H1 (cell line): ENCODE measurements around the gene SCP2. TPM values are rescaled to one million over a fixed set of nuclear protein-coding genes. Genes with fewer than 3 reads are reported as not detected.

ENCODE experiments used
- CTCF ChIA-PET: fragments of 300-600 bp; sonication (Branson Sonifier 250); formaldehyde crosslinking; loops from one replicate; lab custom pipeline; 2021; ENCODE audit not compliant: partially characterized antibody; lab: Charles Lee
- POLR2A ChIA-PET: fragments of 300-600 bp; sonication (Branson Sonifier 250); formaldehyde crosslinking; loops from one replicate; lab custom pipeline; 2021; ENCODE audit warnings: inconsistent platforms; ENCODE audit not compliant: partially characterized antibody; lab: Charles Lee
- DNase-seq, 2 experiments: peaks; one replicate each; pipeline versions ENCODE4 v3.0.0 to v3.0.0-alpha.2; 2010 to 2022; ENCODE audit warnings: low spot score in 2 of 2, low read depth in 1 of 2, mixed read lengths in 1 of 2
- FAIRE-seq: peaks from 2 replicates; lab custom pipeline; 2011; peaks lifted over from hg19 to GRCh38; lab: Jason Lieb, UNC
- H2AFZ ChIP-seq: 2 replicates; pipeline ENCODE4 v1.8.1; 2012; ENCODE audit warnings: low read length, inconsistent platforms
- H2AK5ac ChIP-seq: 2 replicates; pipeline ENCODE4 v1.6.1; 2013; ENCODE audit warnings: low read depth, low read length
- H2BK120ac ChIP-seq: replicated peaks from 2 replicates; pipeline ENCODE3; 2013; ENCODE audit warnings: low read depth, low read length, inconsistent platforms
- H2BK12ac ChIP-seq: 2 replicates; pipeline ENCODE4 v1.6.1; 2013; ENCODE audit warnings: low read depth, low read length
- H2BK15ac ChIP-seq: 2 replicates; pipeline ENCODE4 v1.6.1; 2013; ENCODE audit warnings: low read length
- H2BK20ac ChIP-seq: 2 replicates; pipeline ENCODE4 v1.6.1; 2013; ENCODE audit warnings: low read length
- H2BK5ac ChIP-seq: 2 replicates; pipeline ENCODE4 v1.6.1; 2013; ENCODE audit warnings: low read depth, low read length
- H3K14ac ChIP-seq: 2 replicates; pipeline ENCODE4 v1.6.1; 2013; ENCODE audit warnings: inconsistent platforms; ENCODE audit not compliant: insufficient read length
- H3K18ac ChIP-seq: 2 replicates; pipeline ENCODE4 v1.6.1; 2013; ENCODE audit warnings: low read length; ENCODE audit errors: extremely low read depth
- H3K23ac ChIP-seq: 2 replicates; pipeline ENCODE4 v1.6.1; 2013; ENCODE audit warnings: inconsistent platforms; ENCODE audit not compliant: insufficient read length
- H3K23me2 ChIP-seq: 2 replicates; pipeline ENCODE4 v1.6.1; 2013; ENCODE audit warnings: low read depth, low read length
- H3K27ac ChIP-seq: 2 replicates; pipeline ENCODE4 v1.6.1; 2011; ENCODE audit warnings: low read depth, low read length, inconsistent platforms
- H3K27me3 ChIP-seq, 4 experiments: replicated peaks in 1 of 4; 1 replicate in 1 of 4; 2 replicates in 3 of 4; pipeline versions ENCODE4 v1.6.1 to v1.8.1; 2011 to 2013; ENCODE audit warnings: low read length in 3 of 4, mild to moderate bottlenecking in 3 of 4, inconsistent platforms in 2 of 4, mixed read lengths in 2 of 4, moderate library complexity in 1 of 4; ENCODE audit not compliant: control insufficient read depth in 3 of 4, insufficient read depth in 3 of 4; ENCODE audit errors: extremely low read depth in 1 of 4
- H3K36me3 ChIP-seq, 4 experiments: 2 replicates each; pipeline versions ENCODE4 v1.6.1 to v1.8.1; 2011 to 2013; ENCODE audit warnings: mild to moderate bottlenecking in 4 of 4, low read length in 3 of 4, moderate library complexity in 2 of 4, control low read depth in 1 of 4, inconsistent platforms in 1 of 4; ENCODE audit not compliant: insufficient read depth in 4 of 4, control insufficient read depth in 2 of 4
- H3K4ac ChIP-seq: replicated peaks from 2 replicates; pipeline ENCODE3; 2013; ENCODE audit warnings: low read length, low read depth, mixed read lengths, inconsistent platforms; ENCODE audit not compliant: insufficient read length
- H3K4me1 ChIP-seq, 4 experiments: replicated peaks in 1 of 4; 1 replicate in 1 of 4; 2 replicates in 3 of 4; pipeline versions ENCODE4 v1.6.1 to v1.8.1; 2011 to 2013; ENCODE audit warnings: low read length in 3 of 4, inconsistent platforms in 2 of 4, mixed read lengths in 1 of 4; ENCODE audit not compliant: insufficient read depth in 4 of 4, control insufficient read depth in 3 of 4
- H3K4me2 ChIP-seq, 2 experiments: 2 replicates each; pipeline versions ENCODE4 v1.6.1 to v1.8.1; 2011 to 2013; ENCODE audit warnings: low read depth in 2 of 2, low read length in 2 of 2, control low read depth in 1 of 2, inconsistent platforms in 1 of 2, mild to moderate bottlenecking in 1 of 2; ENCODE audit not compliant: insufficient read depth in 1 of 2
- H3K4me3 ChIP-seq, 4 experiments: fragments of 200-600, 300-600 bp in 1 of 4; sonication (generic), shearing (Covaris generic), sonication (Bioruptor Twin) in 1 of 4; 2 replicates each; pipeline versions ENCODE4 v1.5.1 to v1.8.1; 2011 to 2016; ENCODE audit warnings: low read length in 4 of 4, low read depth in 3 of 4, control low read depth in 2 of 4, inconsistent platforms in 2 of 4, mild to moderate bottlenecking in 2 of 4, mixed read lengths in 1 of 4, moderate library complexity in 1 of 4; ENCODE audit not compliant: insufficient read depth in 2 of 4; ENCODE audit errors: extremely low read depth in 1 of 4
- H3K56ac ChIP-seq: replicated peaks from 2 replicates; pipeline ENCODE3; 2013; ENCODE audit warnings: low read depth, mild to moderate bottlenecking, mixed read lengths, low read length, inconsistent platforms; ENCODE audit not compliant: insufficient read length
- H3K79me1 ChIP-seq: 2 replicates; pipeline ENCODE4 v1.6.1; 2013; ENCODE audit warnings: low read depth, low read length, control low read depth
- H3K79me2 ChIP-seq, 2 experiments: 2 replicates each; pipeline versions ENCODE4 v1.6.1 to v1.8.1; 2012 to 2013; ENCODE audit warnings: low read length in 2 of 2, mild to moderate bottlenecking in 2 of 2, inconsistent platforms in 1 of 2; ENCODE audit not compliant: insufficient read depth in 2 of 2, control insufficient read depth in 1 of 2
- H3K9ac ChIP-seq, 4 experiments: replicated peaks in 1 of 4; 1 replicate in 1 of 4; 2 replicates in 3 of 4; pipeline versions ENCODE4 v1.6.1 to v1.8.1; 2011 to 2013; ENCODE audit warnings: low read depth in 3 of 4, low read length in 3 of 4, control low read depth in 2 of 4, mild to moderate bottlenecking in 2 of 4, moderate library complexity in 2 of 4, inconsistent platforms in 1 of 4; ENCODE audit errors: extremely low read depth in 1 of 4
- H3K9me3 ChIP-seq, 2 experiments: 2 replicates each; pipeline versions ENCODE4 v1.6.1 to v1.8.1; 2012 to 2013; ENCODE audit warnings: mild to moderate bottlenecking in 2 of 2, moderate library complexity in 2 of 2, control low read depth in 1 of 2, inconsistent platforms in 1 of 2, low read depth in 1 of 2, low read length in 1 of 2, mixed read lengths in 1 of 2; ENCODE audit not compliant: insufficient read depth in 2 of 2
- H4K20me1 ChIP-seq, 2 experiments: replicated peaks in 1 of 2; 2 replicates each; pipeline versions ENCODE3 to v1.8.1; 2011 to 2013; ENCODE audit warnings: inconsistent platforms in 2 of 2, low read length in 2 of 2, mild to moderate bottlenecking in 1 of 2; ENCODE audit not compliant: insufficient read depth in 2 of 2, control insufficient read depth in 1 of 2
- H4K5ac ChIP-seq: 2 replicates; pipeline ENCODE4 v1.6.1; 2013; ENCODE audit warnings: low read length, low read depth, mixed read lengths, inconsistent platforms; ENCODE audit not compliant: insufficient read length
- H4K8ac ChIP-seq: 2 replicates; pipeline ENCODE4 v1.8.0; 2013; ENCODE audit warnings: mild to moderate bottlenecking, moderate library complexity, low read length, inconsistent platforms; ENCODE audit not compliant: insufficient read depth; ENCODE audit errors: extremely low read depth
- H4K91ac ChIP-seq: replicated peaks from 2 replicates; pipeline ENCODE3; 2013; ENCODE audit warnings: low read length, mixed read lengths, inconsistent platforms; ENCODE audit not compliant: insufficient read length
- CTCF ChIP-seq, 3 experiments: IDR thresholded peaks; 1 replicate in 2 of 3; 2 replicates in 1 of 3; pipeline versions ENCODE4 v1.5.1 to v1.6.1; 2011; ENCODE audit warnings: low read length in 3 of 3, mild to moderate bottlenecking in 3 of 3, inconsistent platforms in 2 of 3, low read depth in 1 of 3, moderate library complexity in 1 of 3; ENCODE audit not compliant: insufficient read depth in 1 of 3; ENCODE audit errors: control extremely low read depth in 1 of 3
- RAD21 ChIP-seq, 2 experiments: IDR thresholded peaks in 1 of 2; conservative IDR thresholded peaks in 1 of 2; 2 replicates each; pipeline ENCODE4 v1.6.1; 2011; ENCODE audit warnings: low read depth in 2 of 2, low read length in 2 of 2, improper control_type of control experiment in 1 of 2, inconsistent platforms in 1 of 2, mild to moderate bottlenecking in 1 of 2, moderate library complexity in 1 of 2
- TAF7 ChIP-seq: optimal IDR thresholded peaks from 2 replicates; pipeline ENCODE3; 2011; ENCODE audit warnings: low read depth, mild to moderate bottlenecking, inconsistent platforms, low read length, moderate library complexity, borderline replicate concordance
- WGBS, 2 experiments: shearing (Covaris generic) in 1 of 2; methylation state at CpG; one replicate each; pipeline versions ENCODE4 v1.1.6 to v1.1.7; 2013 to 2015; ENCODE audit warnings: low lambda C conversion rate in 2 of 2, mixed read lengths in 2 of 2, inconsistent platforms in 1 of 2, low coverage in 1 of 2, missing lambda C conversion rate in 1 of 2; ENCODE audit not compliant: insufficient replicate concordance in 2 of 2, insufficient coverage in 1 of 2, insufficient read length in 1 of 2; ENCODE audit errors: extremely low coverage in 1 of 2, missing lambda C conversion rate in 1 of 2; 5-methylcytosine and 5-hydroxymethylcytosine counted together
- polyA plus RNA-seq, 7 experiments: library from polyadenylated mRNA; depleted of rRNA in 3 of 7; stranded (reverse) in 5 of 7; unstranded in 2 of 7; fragments of >200 nt in 5 of 7; fragments of 200-250 nt in 2 of 7; gene quantifications; 1 replicate in 5 of 7; 2 replicates in 1 of 7; 4 replicates in 1 of 7; pipeline versions ENCODE4 v1.2.1 to v1.2.3, GENCODE V29; 2011 to 2013; ENCODE audit warnings: missing spikeins in 2 of 7, mixed read lengths in 2 of 7
- total RNA-seq: library from RNA; stranded (reverse); fragmentation: NEBNext Ultra II Directional; extraction: Animal tissue kit (Norgen Biotek cat#: 25700); gene quantifications from 2 replicates; pipeline ENCODE4 v1.2.1, GENCODE V29; 2021

SCP2 gene
- total and polyA plus RNA-seq, 2 of the 8 experiments (the other 6 are each of a cell fraction or from before 2014, with no cell fraction given), result 20.9 to 54.3 TPM

GRCh38 chr1:53087332-53088285 is 160.5 kb downstream of the SCP2 start:
- no peaks in the 10 kb centered on the region for H3K36me3 ChIP-seq
- ChIA-PET CTCF (interaction anchor here (0.9 to 3.5 kb wide), 13 partner anchors 10 to 144 kb away, joined by 3 to 23 read pairs (median 5); no protein-coding TSS in a partner anchor), POLR2A (interaction anchor here (0.9 kb wide), 2 partner anchors 10 to 43 kb away, joined by 3 read pairs; no protein-coding TSS in a partner anchor)
- H3K9me3 ChIP-seq, result no peaks in the 10 kb centered on the region
- no peak overlapping the region for H2AFZ ChIP-seq
- H2BK15ac ChIP-seq, result peak overlapping the region; percentile 72; the same call in 1 of the 2 replicates
- peaks cover 0 to 8% (median 1%) of the 10 kb centered on the region in 4 experiments; a peak in 6 of 7 replicates for H3K4me1 ChIP-seq
- no peak overlapping the region for H4K5ac ChIP-seq
- H3K27ac ChIP-seq, result no peak overlapping the region
- no peak overlapping the region for H2BK120ac ChIP-seq
- H3K27me3 ChIP-seq, result no peaks in the 10 kb centered on the region
- no peaks in the 10 kb centered on the region for H3K79me2 ChIP-seq
- no peak overlapping the region for H2BK5ac ChIP-seq
- H3K18ac ChIP-seq, result no peak overlapping the region; the same call in 1 of the 2 replicates
- H3K79me1 ChIP-seq, result no peaks in the 10 kb centered on the region
- no peak overlapping the region for H2BK20ac ChIP-seq
- no peak overlapping the region for H3K4me2 ChIP-seq
- H4K20me1 ChIP-seq, result peaks cover 0 to 1% of the 10 kb centered on the region in 2 experiments
- no peak overlapping the region for H3K9ac ChIP-seq
- no peak overlapping the region; the same call in 1 of the 2 replicates for H4K8ac ChIP-seq
- 81% methylated on average over 25 of the region's 27 CpGs; no CpG with 5 or more reads in 1 of the 2 experiments for WGBS, 2 experiments
- H3K56ac ChIP-seq, result no peak overlapping the region
- peak overlapping the region; percentile 53; the same call in 1 of the 2 replicates for H2AK5ac ChIP-seq
- no peak for DNase-seq
- no peak overlapping the region for H3K4me3 ChIP-seq
- TF ChIP-seq CTCF (IDR thresholded peaks at IDR 0.05; ENCODE audit: control extremely low read depth in 1 of 3, insufficient read depth in 1 of 3, low read depth in 1 of 3, low read length in 3 of 3) (peak in 2 of 3 experiments; percentile 56 to 58; a peak in 3 of 4 replicates), RAD21 (IDR thresholded peaks at IDR 0.05 in 1 of 2, conservative IDR thresholded peaks at IDR 0.05 in 1 of 2; ENCODE audit: low read depth in 2 of 2, low read length in 2 of 2) (peak; percentile 29 to 40; a peak in 3 of 4 replicates), TAF7 (no peak)
- peak overlapping the region; percentile 84; the same call in 1 of the 2 replicates for H2BK12ac ChIP-seq
- H3K23me2 ChIP-seq, result 0 out of 2 replicates have a peak, but pooled peaks cover under 1% of the 10 kb centered on the region
- H4K91ac ChIP-seq, result no peak overlapping the region
- no peak overlapping the region for H3K23ac ChIP-seq
- FAIRE-seq, result no peak
- no peak overlapping the region for H3K4ac ChIP-seq
- H3K14ac ChIP-seq, result no peak overlapping the region
